HEK293 (cell line): ENCODE measurements around the gene LPAR2.

Experiments used
- BCL11A ChIP-seq: fragments of 450-650 bp; formaldehyde crosslinking; IDR thresholded peaks from 2 replicates; pipeline ENCODE4 v1.5.1; 2016; ENCODE audit warnings: low read depth, missing biosample characterization, missing genetic modification characterization
- BCL11B ChIP-seq: fragments of 450-650 bp; formaldehyde crosslinking; IDR thresholded peaks from 2 replicates; pipeline ENCODE4 v1.5.1; 2016; ENCODE audit warnings: low read depth, missing biosample characterization, missing genetic modification characterization
- IKZF3 ChIP-seq: fragments of 450-650 bp; IDR thresholded peaks from 2 replicates; pipeline ENCODE4 v1.5.0; 2018; ENCODE audit warnings: missing biosample characterization, mild to moderate bottlenecking, missing genetic modification characterization, moderate library complexity
- TRIM28 ChIP-seq: IDR thresholded peaks from 2 replicates; pipeline ENCODE4 v1.6.1; 2011; ENCODE audit warnings: low read length, control low read depth, borderline replicate concordance
- ZFP3 ChIP-seq: fragments of 450-650 bp; formaldehyde crosslinking; IDR thresholded peaks from 2 replicates; pipeline ENCODE4 v1.5.1; 2016; ENCODE audit warnings: low read depth, missing biosample characterization, missing genetic modification characterization
- ZNF221 ChIP-seq: fragments of 450-650 bp; formaldehyde crosslinking; IDR thresholded peaks from 2 replicates; pipeline ENCODE4 v1.5.1; 2017; ENCODE audit warnings: missing biosample characterization, missing genetic modification characterization, borderline replicate concordance
- ZNF639 ChIP-seq: fragments of 450-650 bp; formaldehyde crosslinking; IDR thresholded peaks from 2 replicates; pipeline ENCODE4 v1.5.1; 2016; ENCODE audit warnings: missing biosample characterization, missing genetic modification characterization
- ZNF843 ChIP-seq: fragments of 450-650 bp; formaldehyde crosslinking; IDR thresholded peaks from 2 replicates; pipeline ENCODE4 v1.5.1; 2016; ENCODE audit warnings: missing biosample characterization, missing genetic modification characterization
- TF ChIP-seq, protein P1 (sequence below): fragments of 450-650 bp; formaldehyde crosslinking; IDR thresholded peaks from 2 replicates; pipeline ENCODE4 v1.5.1; 2016; ENCODE audit warnings: missing biosample characterization, missing genetic modification characterization
- TF ChIP-seq, protein P2 (sequence below): fragments of 450-650 bp; formaldehyde crosslinking; IDR thresholded peaks from 2 replicates; pipeline ENCODE4 v1.5.1; 2016; ENCODE audit warnings: missing biosample characterization, missing genetic modification characterization

GRCh38 chr19:19627621-19628500 lies at the start of gene LPAR2:
- TF ChIP-seq, protein P1, sequence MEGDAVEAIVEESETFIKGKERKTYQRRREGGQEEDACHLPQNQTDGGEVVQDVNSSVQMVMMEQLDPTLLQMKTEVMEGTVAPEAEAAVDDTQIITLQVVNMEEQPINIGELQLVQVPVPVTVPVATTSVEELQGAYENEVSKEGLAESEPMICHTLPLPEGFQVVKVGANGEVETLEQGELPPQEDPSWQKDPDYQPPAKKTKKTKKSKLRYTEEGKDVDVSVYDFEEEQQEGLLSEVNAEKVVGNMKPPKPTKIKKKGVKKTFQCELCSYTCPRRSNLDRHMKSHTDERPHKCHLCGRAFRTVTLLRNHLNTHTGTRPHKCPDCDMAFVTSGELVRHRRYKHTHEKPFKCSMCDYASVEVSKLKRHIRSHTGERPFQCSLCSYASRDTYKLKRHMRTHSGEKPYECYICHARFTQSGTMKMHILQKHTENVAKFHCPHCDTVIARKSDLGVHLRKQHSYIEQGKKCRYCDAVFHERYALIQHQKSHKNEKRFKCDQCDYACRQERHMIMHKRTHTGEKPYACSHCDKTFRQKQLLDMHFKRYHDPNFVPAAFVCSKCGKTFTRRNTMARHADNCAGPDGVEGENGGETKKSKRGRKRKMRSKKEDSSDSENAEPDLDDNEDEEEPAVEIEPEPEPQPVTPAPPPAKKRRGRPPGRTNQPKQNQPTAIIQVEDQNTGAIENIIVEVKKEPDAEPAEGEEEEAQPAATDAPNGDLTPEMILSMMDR (tag by site-specific recombination) = no peak
- TF ChIP-seq BCL11A (tag by site-specific recombination) (no peak), ZNF221 (tag by site-specific recombination) (no peak), ZFP3 (tag by site-specific recombination) (no peak), ZNF639 (no peak), IKZF3 (tag by site-specific recombination) (no peak), BCL11B (no peak), ZNF843 (tag by site-specific recombination) (no peak), TRIM28 (no peak)
- TF ChIP-seq, protein P2, sequence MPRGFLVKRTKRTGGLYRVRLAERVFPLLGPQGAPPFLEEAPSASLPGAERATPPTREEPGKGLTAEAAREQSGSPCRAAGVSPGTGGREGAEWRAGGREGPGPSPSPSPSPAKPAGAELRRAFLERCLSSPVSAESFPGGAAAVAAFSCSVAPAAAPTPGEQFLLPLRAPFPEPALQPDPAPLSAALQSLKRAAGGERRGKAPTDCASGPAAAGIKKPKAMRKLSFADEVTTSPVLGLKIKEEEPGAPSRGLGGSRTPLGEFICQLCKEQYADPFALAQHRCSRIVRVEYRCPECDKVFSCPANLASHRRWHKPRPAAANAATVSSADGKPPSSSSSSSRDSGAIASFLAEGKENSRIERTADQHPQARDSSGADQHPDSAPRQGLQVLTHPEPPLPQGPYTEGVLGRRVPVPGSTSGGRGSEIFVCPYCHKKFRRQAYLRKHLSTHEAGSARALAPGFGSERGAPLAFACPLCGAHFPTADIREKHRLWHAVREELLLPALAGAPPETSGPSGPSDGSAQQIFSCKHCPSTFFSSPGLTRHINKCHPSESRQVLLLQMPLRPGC (tag by site-specific recombination) = no peak
